WTC11 (cell line): ENCODE data around the gene METTL1. TPM values are rescaled to one million over a fixed set of nuclear protein-coding genes. Genes with fewer than 3 reads are reported as not detected.

Experiments
- FOXJ3 ChIP-seq: sonication (generic); formaldehyde crosslinking; IDR thresholded peaks from 2 replicates; pipeline ENCODE4 v1.9.0; 2021; ENCODE audit warnings: missing genetic modification reagents, mild to moderate bottlenecking, borderline replicate concordance
- GTF2I ChIP-seq: fragments of 250-450 bp; sonication (Bioruptor Pico); conservative IDR thresholded peaks from 2 replicates; pipeline ENCODE4 v1.4.0; 2021; ENCODE audit warnings: mild to moderate bottlenecking
- JAZF1 ChIP-seq: fragments of 250-450 bp; sonication (Bioruptor Pico); IDR thresholded peaks from 2 replicates; pipeline ENCODE4 v1.9.0; 2021; ENCODE audit warnings: moderate library complexity, mild to moderate bottlenecking, inconsistent platforms
- KAT7 ChIP-seq: sonication (generic); formaldehyde crosslinking; IDR thresholded peaks from 2 replicates; pipeline ENCODE4 v1.8.1; 2023; ENCODE audit warnings: missing genetic modification reagents, mild to moderate bottlenecking, borderline replicate concordance
- SMAD3 ChIP-seq: sonication (generic); formaldehyde crosslinking; IDR thresholded peaks from 2 replicates; pipeline ENCODE4 v1.8.0; 2022; ENCODE audit warnings: missing genetic modification reagents, mild to moderate bottlenecking, borderline replicate concordance
- SP1 ChIP-seq: sonication (generic); formaldehyde crosslinking; conservative IDR thresholded peaks from 2 replicates; pipeline ENCODE4 v1.8.1; 2022; ENCODE audit warnings: missing genetic modification reagents
- TEAD1 ChIP-seq: sonication (generic); formaldehyde crosslinking; IDR thresholded peaks from 2 replicates; pipeline ENCODE4 v1.8.0; 2022; ENCODE audit warnings: mild to moderate bottlenecking, missing genetic modification reagents
- ZNF416 ChIP-seq: fragments of 250-450 bp; sonication (Bioruptor Pico); IDR thresholded peaks from 2 replicates; pipeline ENCODE4 v1.9.0; 2021; ENCODE audit warnings: mild to moderate bottlenecking, inconsistent platforms
- total RNA-seq: library from RNA; stranded (reverse); gene quantifications from 3 replicates; pipeline ENCODE4 v1.2.3, GENCODE V29; 2021
- TF ChIP-seq, protein P1 (sequence below): sonication (generic); formaldehyde crosslinking; IDR thresholded peaks from 2 replicates; pipeline ENCODE4 v1.8.1; 2023; ENCODE audit warnings: mild to moderate bottlenecking, missing genetic modification reagents, borderline replicate concordance
- TF ChIP-seq, protein P2 (sequence below): sonication (generic); formaldehyde crosslinking; conservative IDR thresholded peaks from 2 replicates; pipeline ENCODE4 v1.8.1; 2022; ENCODE audit warnings: mild to moderate bottlenecking, missing genetic modification reagents
- TF ChIP-seq, protein P3 (sequence below): sonication (generic); formaldehyde crosslinking; IDR thresholded peaks from 2 replicates; pipeline ENCODE4 v1.8.0; 2022; ENCODE audit warnings: mild to moderate bottlenecking, missing genetic modification reagents
- TF ChIP-seq, protein P4 (sequence below): sonication (generic); formaldehyde crosslinking; IDR thresholded peaks from 2 replicates; pipeline ENCODE4 v1.8.0; 2022; ENCODE audit warnings: missing genetic modification reagents
- TF ChIP-seq, protein P5 (sequence below): sonication (generic); formaldehyde crosslinking; IDR thresholded peaks from 2 replicates; pipeline ENCODE4 v1.8.1; 2022; ENCODE audit warnings: mild to moderate bottlenecking, moderate library complexity, missing genetic modification reagents
- TF ChIP-seq, protein P6 (sequence below): fragments of 250-450 bp; sonication (Bioruptor Pico); IDR thresholded peaks from 2 replicates; pipeline ENCODE4 v1.9.0; 2021; ENCODE audit warnings: moderate library complexity, mild to moderate bottlenecking, inconsistent platforms, borderline replicate concordance

Gene METTL1
- total RNA-seq, 1 experiment from 2014 or later: 25.5 TPM

DNA sequence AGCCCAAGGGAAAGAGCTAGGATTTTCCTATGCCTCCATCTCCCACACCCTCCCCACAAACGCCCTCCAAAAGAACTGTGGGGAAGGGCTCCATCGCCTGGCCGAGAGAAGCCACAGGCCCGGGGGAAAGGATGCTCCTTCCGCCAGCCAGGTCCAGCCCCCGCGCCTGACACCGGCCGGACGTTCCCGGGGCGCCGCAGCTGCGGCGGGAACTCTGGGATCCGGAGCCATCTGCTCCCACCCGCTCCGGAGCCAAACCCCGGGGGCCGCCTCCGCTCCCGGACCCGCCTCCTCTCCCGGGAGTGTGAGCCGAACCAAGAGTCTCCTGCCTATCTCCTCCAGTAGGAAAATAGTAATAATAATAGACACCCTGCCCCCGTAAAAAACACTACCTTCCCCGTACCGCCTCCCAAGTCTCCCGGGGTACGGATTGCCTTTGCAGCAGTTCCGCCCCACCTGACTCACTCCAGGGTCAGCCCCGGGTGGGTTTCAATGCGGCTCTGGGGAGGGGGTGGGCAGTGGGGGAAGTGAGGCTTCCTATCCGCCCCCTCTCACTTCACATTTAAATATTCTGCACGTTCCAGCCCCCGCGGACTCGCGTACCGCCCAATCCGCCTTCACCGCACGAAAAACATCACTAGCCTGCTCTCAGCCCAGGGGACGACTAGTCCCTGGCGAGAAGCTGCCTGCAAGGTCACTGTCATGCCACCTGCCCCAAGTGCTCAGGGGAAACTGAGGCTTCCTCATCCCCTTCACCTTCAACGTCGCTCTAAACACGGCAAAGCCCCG, 35.8 kb downstream of the METTL1 start (continued):
- TF ChIP-seq, protein P1, sequence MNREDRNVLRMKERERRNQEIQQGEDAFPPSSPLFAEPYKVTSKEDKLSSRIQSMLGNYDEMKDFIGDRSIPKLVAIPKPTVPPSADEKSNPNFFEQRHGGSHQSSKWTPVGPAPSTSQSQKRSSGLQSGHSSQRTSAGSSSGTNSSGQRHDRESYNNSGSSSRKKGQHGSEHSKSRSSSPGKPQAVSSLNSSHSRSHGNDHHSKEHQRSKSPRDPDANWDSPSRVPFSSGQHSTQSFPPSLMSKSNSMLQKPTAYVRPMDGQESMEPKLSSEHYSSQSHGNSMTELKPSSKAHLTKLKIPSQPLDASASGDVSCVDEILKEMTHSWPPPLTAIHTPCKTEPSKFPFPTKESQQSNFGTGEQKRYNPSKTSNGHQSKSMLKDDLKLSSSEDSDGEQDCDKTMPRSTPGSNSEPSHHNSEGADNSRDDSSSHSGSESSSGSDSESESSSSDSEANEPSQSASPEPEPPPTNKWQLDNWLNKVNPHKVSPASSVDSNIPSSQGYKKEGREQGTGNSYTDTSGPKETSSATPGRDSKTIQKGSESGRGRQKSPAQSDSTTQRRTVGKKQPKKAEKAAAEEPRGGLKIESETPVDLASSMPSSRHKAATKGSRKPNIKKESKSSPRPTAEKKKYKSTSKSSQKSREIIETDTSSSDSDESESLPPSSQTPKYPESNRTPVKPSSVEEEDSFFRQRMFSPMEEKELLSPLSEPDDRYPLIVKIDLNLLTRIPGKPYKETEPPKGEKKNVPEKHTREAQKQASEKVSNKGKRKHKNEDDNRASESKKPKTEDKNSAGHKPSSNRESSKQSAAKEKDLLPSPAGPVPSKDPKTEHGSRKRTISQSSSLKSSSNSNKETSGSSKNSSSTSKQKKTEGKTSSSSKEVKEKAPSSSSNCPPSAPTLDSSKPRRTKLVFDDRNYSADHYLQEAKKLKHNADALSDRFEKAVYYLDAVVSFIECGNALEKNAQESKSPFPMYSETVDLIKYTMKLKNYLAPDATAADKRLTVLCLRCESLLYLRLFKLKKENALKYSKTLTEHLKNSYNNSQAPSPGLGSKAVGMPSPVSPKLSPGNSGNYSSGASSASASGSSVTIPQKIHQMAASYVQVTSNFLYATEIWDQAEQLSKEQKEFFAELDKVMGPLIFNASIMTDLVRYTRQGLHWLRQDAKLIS (CRISPR knock-in tag): no peak
- TF ChIP-seq SP1: peak; percentile 22; the same call in 1 of the 2 replicates
- TF ChIP-seq JAZF1: no peak
- TF ChIP-seq SMAD3: no peak
- no peak for TF ChIP-seq FOXJ3 (CRISPR knock-in tag)
- no peak for TF ChIP-seq KAT7 (CRISPR knock-in tag)
- TF ChIP-seq TEAD1 (CRISPR knock-in tag): no peak; the same call in 1 of the 2 replicates
- TF ChIP-seq, protein P2, sequence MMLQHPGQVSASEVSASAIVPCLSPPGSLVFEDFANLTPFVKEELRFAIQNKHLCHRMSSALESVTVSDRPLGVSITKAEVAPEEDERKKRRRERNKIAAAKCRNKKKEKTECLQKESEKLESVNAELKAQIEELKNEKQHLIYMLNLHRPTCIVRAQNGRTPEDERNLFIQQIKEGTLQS (CRISPR knock-in tag): no peak
- TF ChIP-seq, protein P3, sequence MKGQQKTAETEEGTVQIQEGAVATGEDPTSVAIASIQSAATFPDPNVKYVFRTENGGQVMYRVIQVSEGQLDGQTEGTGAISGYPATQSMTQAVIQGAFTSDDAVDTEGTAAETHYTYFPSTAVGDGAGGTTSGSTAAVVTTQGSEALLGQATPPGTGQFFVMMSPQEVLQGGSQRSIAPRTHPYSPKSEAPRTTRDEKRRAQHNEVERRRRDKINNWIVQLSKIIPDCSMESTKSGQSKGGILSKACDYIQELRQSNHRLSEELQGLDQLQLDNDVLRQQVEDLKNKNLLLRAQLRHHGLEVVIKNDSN (CRISPR knock-in tag): no peak
- TF ChIP-seq, protein P4, sequence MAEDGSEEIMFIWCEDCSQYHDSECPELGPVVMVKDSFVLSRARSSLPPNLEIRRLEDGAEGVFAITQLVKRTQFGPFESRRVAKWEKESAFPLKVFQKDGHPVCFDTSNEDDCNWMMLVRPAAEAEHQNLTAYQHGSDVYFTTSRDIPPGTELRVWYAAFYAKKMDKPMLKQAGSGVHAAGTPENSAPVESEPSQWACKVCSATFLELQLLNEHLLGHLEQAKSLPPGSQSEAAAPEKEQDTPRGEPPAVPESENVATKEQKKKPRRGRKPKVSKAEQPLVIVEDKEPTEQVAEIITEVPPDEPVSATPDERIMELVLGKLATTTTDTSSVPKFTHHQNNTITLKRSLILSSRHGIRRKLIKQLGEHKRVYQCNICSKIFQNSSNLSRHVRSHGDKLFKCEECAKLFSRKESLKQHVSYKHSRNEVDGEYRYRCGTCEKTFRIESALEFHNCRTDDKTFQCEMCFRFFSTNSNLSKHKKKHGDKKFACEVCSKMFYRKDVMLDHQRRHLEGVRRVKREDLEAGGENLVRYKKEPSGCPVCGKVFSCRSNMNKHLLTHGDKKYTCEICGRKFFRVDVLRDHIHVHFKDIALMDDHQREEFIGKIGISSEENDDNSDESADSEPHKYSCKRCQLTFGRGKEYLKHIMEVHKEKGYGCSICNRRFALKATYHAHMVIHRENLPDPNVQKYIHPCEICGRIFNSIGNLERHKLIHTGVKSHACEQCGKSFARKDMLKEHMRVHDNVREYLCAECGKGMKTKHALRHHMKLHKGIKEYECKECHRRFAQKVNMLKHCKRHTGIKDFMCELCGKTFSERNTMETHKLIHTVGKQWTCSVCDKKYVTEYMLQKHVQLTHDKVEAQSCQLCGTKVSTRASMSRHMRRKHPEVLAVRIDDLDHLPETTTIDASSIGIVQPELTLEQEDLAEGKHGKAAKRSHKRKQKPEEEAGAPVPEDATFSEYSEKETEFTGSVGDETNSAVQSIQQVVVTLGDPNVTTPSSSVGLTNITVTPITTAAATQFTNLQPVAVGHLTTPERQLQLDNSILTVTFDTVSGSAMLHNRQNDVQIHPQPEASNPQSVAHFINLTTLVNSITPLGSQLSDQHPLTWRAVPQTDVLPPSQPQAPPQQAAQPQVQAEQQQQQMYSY (CRISPR knock-in tag): peak; percentile 71
- TF ChIP-seq GTF2I (CRISPR knock-in tag): no peak
- TF ChIP-seq, protein P5, sequence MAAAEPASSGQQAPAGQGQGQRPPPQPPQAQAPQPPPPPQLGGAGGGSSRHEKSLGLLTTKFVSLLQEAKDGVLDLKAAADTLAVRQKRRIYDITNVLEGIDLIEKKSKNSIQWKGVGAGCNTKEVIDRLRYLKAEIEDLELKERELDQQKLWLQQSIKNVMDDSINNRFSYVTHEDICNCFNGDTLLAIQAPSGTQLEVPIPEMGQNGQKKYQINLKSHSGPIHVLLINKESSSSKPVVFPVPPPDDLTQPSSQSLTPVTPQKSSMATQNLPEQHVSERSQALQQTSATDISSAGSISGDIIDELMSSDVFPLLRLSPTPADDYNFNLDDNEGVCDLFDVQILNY (CRISPR knock-in tag): 0 out of 2 replicates have a peak, but pooled peaks have one; percentile 33
- no peak for TF ChIP-seq ZNF416
- TF ChIP-seq, protein P6, sequence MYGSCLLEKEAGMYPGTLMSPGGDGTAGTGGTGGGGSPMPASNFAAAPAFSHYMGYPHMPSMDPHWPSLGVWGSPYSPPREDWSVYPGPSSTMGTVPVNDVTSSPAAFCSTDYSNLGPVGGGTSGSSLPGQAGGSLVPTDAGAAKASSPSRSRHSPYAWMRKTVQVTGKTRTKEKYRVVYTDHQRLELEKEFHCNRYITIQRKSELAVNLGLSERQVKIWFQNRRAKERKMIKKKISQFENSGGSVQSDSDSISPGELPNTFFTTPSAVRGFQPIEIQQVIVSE (CRISPR knock-in tag): no peak
